ENCODE data around the gene MUC3A. TPM values are rescaled to one million over a fixed set of nuclear protein-coding genes. Genes with fewer than 3 reads are reported as not detected.

MUC3A gene
- total RNA-seq, 2 experiments from 2014 or later = not detected

DNA sequence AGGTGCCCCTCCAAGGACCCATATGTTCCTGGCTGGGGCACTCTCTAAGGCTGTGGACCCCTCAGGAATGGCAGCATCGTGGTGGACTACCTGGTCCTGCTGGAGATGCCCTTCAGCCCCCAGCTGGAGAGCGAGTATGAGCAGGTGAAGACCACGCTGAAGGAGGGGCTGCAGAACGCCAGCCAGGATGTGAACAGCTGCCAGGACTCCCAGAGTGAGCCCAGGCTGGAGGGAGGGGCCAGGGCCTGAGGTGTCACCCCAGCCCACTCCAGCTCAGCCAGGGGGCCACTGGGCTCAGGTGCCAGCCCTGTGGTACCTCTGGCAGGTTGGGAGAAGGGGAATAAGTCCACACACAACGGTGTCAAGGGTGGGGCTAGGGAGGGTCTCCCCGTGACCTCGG is 15.3 kb downstream of the MUC3A start:
- Mint-ChIP-seq H3K36me3 (ENCODE audit: low read depth) (no peaks in the 10 kb centered on the region), H3K9me3 (no peaks in the 10 kb centered on the region), H3K27me3 (peaks cover 65% of the 10 kb centered on the region), H3K4me1 (ENCODE audit: low read depth) (peaks cover 22% of the 10 kb centered on the region), H3K27ac (no peak overlapping the region), H3K4me3 (no peak overlapping the region)
- ATAC-seq (ENCODE audit: poor library complexity) = no peak
- H3K4me3 ChIP-seq (ENCODE audit: low read length) = no peak overlapping the region
- H3K27ac ChIP-seq (ENCODE audit: low read depth in 1 of 2, low read length in 2 of 2) = no peak overlapping the region
- H3K27me3 ChIP-seq (ENCODE audit: control insufficient read depth in 1 of 2, insufficient read depth in 2 of 2, low read length in 2 of 2) = peaks cover 61 to 66% of the 10 kb centered on the region in 2 experiments
- H3K36me3 ChIP-seq (ENCODE audit: insufficient read depth, low read length) = no peaks in the 10 kb centered on the region
- intact Hi-C loops (cut with DNase I, micrococcal nuclease) = no loop called here
- H3K9me3 ChIP-seq (ENCODE audit: control insufficient read depth in 1 of 2, insufficient read depth in 1 of 2, low read length in 2 of 2) = peaks cover 0 to 32% of the 10 kb centered on the region in 2 experiments
- ChIA-PET POLR2A (no interaction called here), CTCF (no interaction called here)
- TF ChIP-seq, protein P1, sequence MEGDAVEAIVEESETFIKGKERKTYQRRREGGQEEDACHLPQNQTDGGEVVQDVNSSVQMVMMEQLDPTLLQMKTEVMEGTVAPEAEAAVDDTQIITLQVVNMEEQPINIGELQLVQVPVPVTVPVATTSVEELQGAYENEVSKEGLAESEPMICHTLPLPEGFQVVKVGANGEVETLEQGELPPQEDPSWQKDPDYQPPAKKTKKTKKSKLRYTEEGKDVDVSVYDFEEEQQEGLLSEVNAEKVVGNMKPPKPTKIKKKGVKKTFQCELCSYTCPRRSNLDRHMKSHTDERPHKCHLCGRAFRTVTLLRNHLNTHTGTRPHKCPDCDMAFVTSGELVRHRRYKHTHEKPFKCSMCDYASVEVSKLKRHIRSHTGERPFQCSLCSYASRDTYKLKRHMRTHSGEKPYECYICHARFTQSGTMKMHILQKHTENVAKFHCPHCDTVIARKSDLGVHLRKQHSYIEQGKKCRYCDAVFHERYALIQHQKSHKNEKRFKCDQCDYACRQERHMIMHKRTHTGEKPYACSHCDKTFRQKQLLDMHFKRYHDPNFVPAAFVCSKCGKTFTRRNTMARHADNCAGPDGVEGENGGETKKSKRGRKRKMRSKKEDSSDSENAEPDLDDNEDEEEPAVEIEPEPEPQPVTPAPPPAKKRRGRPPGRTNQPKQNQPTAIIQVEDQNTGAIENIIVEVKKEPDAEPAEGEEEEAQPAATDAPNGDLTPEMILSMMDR (IDR thresholded peaks at IDR 0.05) = no peak
- DNase-seq = no peak
- peaks cover 28% of the 10 kb centered on the region for H3K4me1 ChIP-seq (ENCODE audit: insufficient read depth, low read length)

DNA sequence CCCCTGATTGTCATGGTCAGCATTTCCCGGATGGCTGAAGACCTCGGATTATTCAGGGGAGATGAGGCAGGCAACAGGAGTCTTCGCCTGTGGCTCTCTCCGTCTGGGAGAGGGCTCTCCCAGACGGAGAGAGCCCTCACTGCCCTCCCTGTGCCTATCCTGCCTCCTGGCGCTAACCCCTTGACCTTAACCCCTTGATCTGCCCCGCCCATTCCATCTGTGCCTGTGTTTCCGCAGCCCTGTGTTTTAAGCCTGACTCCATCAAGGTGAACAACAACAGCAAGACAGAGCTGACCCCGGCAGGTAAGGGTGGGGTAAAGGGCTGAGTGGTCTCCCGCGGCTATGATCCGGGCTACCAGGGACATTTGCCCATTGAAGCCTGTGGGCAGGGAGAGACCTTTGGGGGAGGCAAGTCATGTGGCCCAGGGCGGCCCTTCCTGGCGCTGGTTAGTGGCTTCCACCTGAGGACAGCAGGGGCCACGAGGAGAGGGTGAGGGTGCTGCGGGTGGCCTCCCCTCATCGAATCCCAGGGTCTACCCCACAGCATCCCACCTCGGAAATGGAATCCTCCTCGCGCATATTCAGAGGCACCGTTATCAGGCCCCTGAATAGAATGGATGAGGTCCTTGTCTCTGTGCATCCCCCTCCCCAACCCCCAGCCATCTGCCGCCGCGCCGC is 15.8 kb downstream of the MUC3A start:
- intact Hi-C loops (cut with DNase I, micrococcal nuclease) = no loop called here
- Histone ChIP-seq H3K36me3 (ENCODE audit: insufficient read depth, low read length) (no peaks in the 10 kb centered on the region), H3K4me1 (ENCODE audit: insufficient read depth, low read length) (peaks cover 28% of the 10 kb centered on the region), H3K27ac (ENCODE audit: low read depth in 1 of 2, low read length in 2 of 2) (no peak overlapping the region), H3K27me3 (ENCODE audit: control insufficient read depth in 1 of 2, insufficient read depth in 2 of 2, low read length in 2 of 2) (peaks cover 60 to 63% of the 10 kb centered on the region in 2 experiments), H3K4me3 (ENCODE audit: low read length) (peak overlapping the region; percentile 49), H3K9me3 (ENCODE audit: control insufficient read depth in 1 of 2, insufficient read depth in 1 of 2, low read length in 2 of 2) (peaks cover 0 to 34% of the 10 kb centered on the region in 2 experiments)
- DNase-seq (no peak), ATAC-seq (ENCODE audit: poor library complexity) (no peak)
- TF ChIP-seq, protein P1 (IDR thresholded peaks at IDR 0.05) = no peak
- Mint-ChIP-seq H3K36me3 (ENCODE audit: low read depth) (no peaks in the 10 kb centered on the region), H3K4me1 (ENCODE audit: low read depth) (peaks cover 22% of the 10 kb centered on the region), H3K27ac (no peak overlapping the region), H3K4me3 (peak overlapping the region; percentile 84), H3K9me3 (no peaks in the 10 kb centered on the region), H3K27me3 (peaks cover 68% of the 10 kb centered on the region)
- ChIA-PET CTCF (no interaction called here), POLR2A (no interaction called here)

DNA sequence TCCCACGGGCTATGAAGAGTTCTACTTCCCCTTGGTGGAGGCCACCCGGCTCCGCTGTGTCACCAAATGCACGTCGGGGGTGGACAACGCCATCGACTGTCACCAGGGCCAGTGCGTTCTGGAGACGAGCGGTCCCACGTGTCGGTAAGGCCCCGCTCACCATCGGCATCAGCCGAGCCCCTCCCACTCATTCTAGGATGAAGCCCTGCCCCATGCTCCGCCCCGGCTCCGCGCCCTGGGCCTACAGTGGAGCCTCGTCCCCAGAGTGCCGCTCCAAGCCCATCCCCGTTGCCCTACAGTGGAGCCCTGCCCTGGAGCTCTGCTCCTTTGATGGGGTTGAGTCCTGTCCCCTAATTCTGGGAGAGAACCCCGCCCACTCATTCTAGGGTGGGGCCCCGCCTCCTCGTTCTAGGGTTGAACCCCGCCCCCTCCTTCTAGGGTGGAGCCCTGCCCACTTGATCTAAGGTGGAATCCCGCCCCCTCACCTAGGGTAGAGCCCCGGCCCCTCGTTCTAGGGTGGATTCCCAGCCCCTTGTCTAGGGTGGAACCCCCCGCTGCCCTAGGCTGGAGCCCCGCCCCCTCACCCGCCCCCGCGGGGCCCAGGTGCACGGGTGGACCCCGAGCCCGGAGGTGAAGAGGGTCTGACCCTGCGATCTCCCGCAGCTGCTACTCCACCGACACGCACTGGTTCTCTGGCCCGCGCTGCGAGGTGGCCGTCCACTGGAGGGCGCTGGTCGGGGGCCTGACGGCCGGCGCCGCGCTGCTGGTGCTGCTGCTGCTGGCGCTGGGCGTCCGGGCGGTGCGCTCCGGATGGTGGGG is 16.6 kb downstream of the MUC3A start:
- H3K27me3 Mint-ChIP-seq = peaks cover 68% of the 10 kb centered on the region

More for the DNA sequence above, 16.6 kb downstream of the MUC3A start:
- TF ChIP-seq, protein P1 (IDR thresholded peaks at IDR 0.05) = peak; percentile 37
- Mint-ChIP-seq H3K9me3 (no peaks in the 10 kb centered on the region), H3K27ac (no peak overlapping the region), H3K4me3 (peak overlapping the region; percentile 84), H3K4me1 (ENCODE audit: low read depth) (peaks cover 22% of the 10 kb centered on the region), H3K36me3 (ENCODE audit: low read depth) (no peaks in the 10 kb centered on the region)
- H3K4me1 ChIP-seq (ENCODE audit: insufficient read depth, low read length) = peaks cover 28% of the 10 kb centered on the region
- POLR2A ChIA-PET = no interaction called here
- peaks cover 52 to 62% of the 10 kb centered on the region in 2 experiments for H3K27me3 ChIP-seq (ENCODE audit: control insufficient read depth in 1 of 2, insufficient read depth in 2 of 2, low read length in 2 of 2)
- intact Hi-C loops (cut with DNase I, micrococcal nuclease) = loop anchor here (1.0 to 2.0 kb wide), 2 partner anchors 65 to 93 kb away; no protein-coding TSS in a partner anchor
- H3K9me3 ChIP-seq (ENCODE audit: control insufficient read depth in 1 of 2, insufficient read depth in 1 of 2, low read length in 2 of 2) = peaks cover 0 to 34% of the 10 kb centered on the region in 2 experiments
- DNase-seq (peak; percentile 49 to 81 (median 63)), ATAC-seq (ENCODE audit: poor library complexity) (peak; percentile 82)
- CTCF ChIA-PET = interaction anchor here (0.7 kb wide), 1 partner anchor 8 kb away, joined by 3 read pairs; no protein-coding TSS in a partner anchor
- H3K27ac ChIP-seq (ENCODE audit: low read depth in 1 of 2, low read length in 2 of 2) = no peak overlapping the region
- peak overlapping the region; percentile 49 for H3K4me3 ChIP-seq (ENCODE audit: low read length)
- H3K36me3 ChIP-seq (ENCODE audit: insufficient read depth, low read length) = no peaks in the 10 kb centered on the region
